NB4 (cell line): ENCODE results near the gene CHKA.

ENCODE experiments used
- DNase-seq: peaks from one replicate; pipeline ENCODE4 v3.0.0; 2010; ENCODE audit warnings: low read depth
- H3K4me3 ChIP-seq: one replicate; pipeline ENCODE4 v1.5.1; 2011; ENCODE audit warnings: mild to moderate bottlenecking, low read depth, low read length, moderate library complexity
- CTCF ChIP-seq: IDR thresholded peaks from one replicate; pipeline ENCODE4 v1.5.1; 2012; ENCODE audit warnings: low read depth, low read length
- MAX ChIP-seq: IDR thresholded peaks from 2 replicates; pipeline ENCODE4 v1.6.1; 2011; ENCODE audit warnings: low read depth, low read length
- MYC ChIP-seq: IDR thresholded peaks from 2 replicates; pipeline ENCODE4 v1.6.1; 2011; ENCODE audit warnings: low read depth, low read length
- POLR2A ChIP-seq: IDR thresholded peaks from 2 replicates; pipeline ENCODE4 v1.6.1; 2011; ENCODE audit warnings: mild to moderate bottlenecking; ENCODE audit not compliant: insufficient read length; ENCODE audit errors: extremely low read depth

CHKA gene

GRCh38 chr11:68117853-68118470 is 3.2 kb downstream of the CHKA start:
- DNase-seq: no peak
- no peak for TF ChIP-seq MYC
- H3K4me3 ChIP-seq: peak overlapping the region; percentile 63

- no peak for DNase-seq
- TF ChIP-seq CTCF (no peak), POLR2A (no peak), MYC (no peak)
- H3K4me3 ChIP-seq: no peak overlapping the region
These were observed 4.2 kb downstream of the CHKA start for GRCh38 chr11:68116974-68117373.

- H3K4me3 ChIP-seq: no peak overlapping the region
- DNase-seq: no peak
- no peak for TF ChIP-seq POLR2A
- no peak for TF ChIP-seq MAX
- no peak for TF ChIP-seq MYC
- TF ChIP-seq CTCF: no peak
These were observed 5.1 kb downstream of the CHKA start for GRCh38 chr11:68116126-68116525.

GRCh38 chr11:68115285-68115684 is 5.9 kb downstream of the CHKA start:
- TF ChIP-seq POLR2A: no peak
- TF ChIP-seq MAX: no peak
- no peak for TF ChIP-seq CTCF
- no peak for TF ChIP-seq MYC
- H3K4me3 ChIP-seq: no peak overlapping the region
- DNase-seq: peak; percentile 63

- DNase-seq: no peak
- no peak overlapping the region for H3K4me3 ChIP-seq
- no peak for TF ChIP-seq POLR2A
These were observed 7.2 kb downstream of the CHKA start for GRCh38 chr11:68113986-68114385.

- TF ChIP-seq POLR2A (no peak), MYC (no peak), CTCF (no peak), MAX (no peak)
- no peak overlapping the region for H3K4me3 ChIP-seq
- no peak for DNase-seq
These were observed 13.5 kb downstream of the CHKA start for GRCh38 chr11:68107689-68108088.

- DNase-seq: no peak
- TF ChIP-seq POLR2A (no peak), MYC (no peak), MAX (no peak), CTCF (no peak)
- H3K4me3 ChIP-seq: no peak overlapping the region
These were observed 14.8 kb downstream of the CHKA start for GRCh38 chr11:68106165-68106940.
